Esophagus muscularis mucosa (tissue), 3 donors: ENCODE measurements around the gene FMN2.

Experiments used
- POLR2A ChIP-seq: fragments of 450-650 bp; IDR thresholded peaks from one replicate; pipeline ENCODE4 v1.6.1; 2017; ENCODE audit warnings: antibody characterized with exemption, moderate library complexity, mild to moderate bottlenecking, low read depth
- TF ChIP-seq, protein P1 (sequence below), 3 experiments: fragments of 200-600 bp in 2 of 3; fragments of 450-650 bp in 1 of 3; sonication (generic) in 2 of 3; IDR thresholded peaks; one replicate each; pipeline ENCODE4 v1.5.1; 2017 to 2019; ENCODE audit warnings: antibody characterized with exemption in 3 of 3, mild to moderate bottlenecking in 2 of 3, moderate library complexity in 1 of 3

DNA sequence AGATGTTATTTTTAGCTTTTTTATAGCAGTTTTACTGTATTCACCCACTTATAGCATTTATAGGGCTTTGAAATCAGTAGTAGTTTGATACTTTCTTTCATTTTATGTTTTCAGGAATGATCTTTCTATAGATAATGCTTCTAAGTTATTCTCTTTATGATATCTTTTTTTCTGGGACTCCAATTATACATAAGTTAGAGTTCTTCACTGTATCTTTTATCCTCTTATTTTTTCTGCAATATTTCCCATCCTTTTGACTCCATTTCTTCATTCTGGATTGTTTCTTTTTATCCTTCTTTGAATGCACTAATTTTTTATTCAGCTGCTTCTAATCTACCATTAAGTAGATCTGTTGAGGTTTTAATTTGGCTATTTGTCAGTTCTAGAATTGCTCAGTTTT lies 73.1 kb downstream of the FMN2 start:
- TF ChIP-seq, protein P1, sequence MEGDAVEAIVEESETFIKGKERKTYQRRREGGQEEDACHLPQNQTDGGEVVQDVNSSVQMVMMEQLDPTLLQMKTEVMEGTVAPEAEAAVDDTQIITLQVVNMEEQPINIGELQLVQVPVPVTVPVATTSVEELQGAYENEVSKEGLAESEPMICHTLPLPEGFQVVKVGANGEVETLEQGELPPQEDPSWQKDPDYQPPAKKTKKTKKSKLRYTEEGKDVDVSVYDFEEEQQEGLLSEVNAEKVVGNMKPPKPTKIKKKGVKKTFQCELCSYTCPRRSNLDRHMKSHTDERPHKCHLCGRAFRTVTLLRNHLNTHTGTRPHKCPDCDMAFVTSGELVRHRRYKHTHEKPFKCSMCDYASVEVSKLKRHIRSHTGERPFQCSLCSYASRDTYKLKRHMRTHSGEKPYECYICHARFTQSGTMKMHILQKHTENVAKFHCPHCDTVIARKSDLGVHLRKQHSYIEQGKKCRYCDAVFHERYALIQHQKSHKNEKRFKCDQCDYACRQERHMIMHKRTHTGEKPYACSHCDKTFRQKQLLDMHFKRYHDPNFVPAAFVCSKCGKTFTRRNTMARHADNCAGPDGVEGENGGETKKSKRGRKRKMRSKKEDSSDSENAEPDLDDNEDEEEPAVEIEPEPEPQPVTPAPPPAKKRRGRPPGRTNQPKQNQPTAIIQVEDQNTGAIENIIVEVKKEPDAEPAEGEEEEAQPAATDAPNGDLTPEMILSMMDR (IDR thresholded peaks at IDR 0.05), result no peak
- no peak for TF ChIP-seq POLR2A
